HG02588 (cell line): ENCODE measurements around the gene CTNNBIP1.

Source experiments
- ATAC-seq: cut with Tn5 transposase; IDR thresholded peaks from one replicate; pipeline ENCODE4 v1.9.1; 2021; ENCODE audit warnings: mild to moderate bottlenecking, moderate library complexity; ENCODE audit not compliant: unreplicated experiment

The CTNNBIP1 gene

GRCh38 chr1:9905010-9905409 lies 5.1 kb downstream of the CTNNBIP1 start:
- no peak for ATAC-seq

- no peak for ATAC-seq
Measured at GRCh38 chr1:9904596-9904995, 5.5 kb downstream of the CTNNBIP1 start.

- no peak for ATAC-seq
Measured at GRCh38 chr1:9903801-9904527, 6.1 kb downstream of the CTNNBIP1 start.

GRCh38 chr1:9902060-9902452 lies 8.0 kb downstream of the CTNNBIP1 start:
- no peak for ATAC-seq

GRCh38 chr1:9901148-9902059 lies 8.7 kb downstream of the CTNNBIP1 start:
- no peak for ATAC-seq

GRCh38 chr1:9900142-9901043 lies 9.7 kb downstream of the CTNNBIP1 start:
- no peak for ATAC-seq

GRCh38 chr1:9894115-9894514 lies 16.0 kb downstream of the CTNNBIP1 start:
- ATAC-seq = no peak

- no peak for ATAC-seq
Measured at GRCh38 chr1:9892563-9893528, 17.2 kb downstream of the CTNNBIP1 start.

GRCh38 chr1:9891207-9891606 lies 18.9 kb downstream of the CTNNBIP1 start:
- ATAC-seq = no peak

- no peak for ATAC-seq
Measured at GRCh38 chr1:9890224-9890731, 19.8 kb downstream of the CTNNBIP1 start.

- no peak for ATAC-seq
Measured at GRCh38 chr1:9889411-9889810, 20.7 kb downstream of the CTNNBIP1 start.

GRCh38 chr1:9888886-9889285 lies 21.2 kb downstream of the CTNNBIP1 start:
- no peak for ATAC-seq

GRCh38 chr1:9887070-9887469 lies 23.0 kb downstream of the CTNNBIP1 start:
- no peak for ATAC-seq

- no peak for ATAC-seq
Measured at GRCh38 chr1:9886092-9886742, 23.9 kb downstream of the CTNNBIP1 start.

- no peak for ATAC-seq
Measured at GRCh38 chr1:9884805-9885204, 25.3 kb downstream of the CTNNBIP1 start.

GRCh38 chr1:9883585-9884449 lies 26.3 kb downstream of the CTNNBIP1 start:
- ATAC-seq = no peak

- ATAC-seq = no peak
Measured at GRCh38 chr1:9882945-9883303, 27.1 kb downstream of the CTNNBIP1 start.

- no peak for ATAC-seq
Measured at GRCh38 chr1:9882296-9882944, 27.6 kb downstream of the CTNNBIP1 start.
